ENCODE data around the gene CNFN.

Gene CNFN

GRCh38 chr19:42374826-42375376 is 15.2 kb downstream of the CNFN start:
- no peak for DNase-seq (ENCODE audit: low read depth)
- H3K4me3 ChIP-seq (ENCODE audit: low read depth, low read length), result no peak overlapping the region
- TF ChIP-seq CTCF (conservative IDR thresholded peaks at IDR 0.05; ENCODE audit: low read depth, low read length), result no peak

- H3K4me3 ChIP-seq (ENCODE audit: low read depth, low read length), result no peak overlapping the region
- no peak for TF ChIP-seq CTCF (conservative IDR thresholded peaks at IDR 0.05; ENCODE audit: low read depth, low read length)
- no peak for DNase-seq (ENCODE audit: low read depth)
Observed at GRCh38 chr19:42370626-42371175, 19.4 kb downstream of the CNFN start.

- TF ChIP-seq CTCF (conservative IDR thresholded peaks at IDR 0.05; ENCODE audit: low read depth, low read length), result no peak
- DNase-seq (ENCODE audit: low read depth), result no peak
- no peak overlapping the region for H3K4me3 ChIP-seq (ENCODE audit: low read depth, low read length)
Observed at GRCh38 chr19:42370068-42370520, 20.0 kb downstream of the CNFN start.

- no peak for DNase-seq (ENCODE audit: low read depth)
- no peak overlapping the region for H3K4me3 ChIP-seq (ENCODE audit: low read depth, low read length)
- TF ChIP-seq CTCF (conservative IDR thresholded peaks at IDR 0.05; ENCODE audit: low read depth, low read length), result no peak
Observed at GRCh38 chr19:42369433-42370067, 20.5 kb downstream of the CNFN start.

- H3K4me3 ChIP-seq (ENCODE audit: low read depth, low read length), result no peak overlapping the region
- no peak for DNase-seq (ENCODE audit: low read depth)
- TF ChIP-seq CTCF (conservative IDR thresholded peaks at IDR 0.05; ENCODE audit: low read depth, low read length), result no peak
Observed at GRCh38 chr19:42368765-42369164, 21.3 kb downstream of the CNFN start.

GRCh38 chr19:42368360-42368759 is 21.7 kb downstream of the CNFN start:
- DNase-seq (ENCODE audit: low read depth), result no peak
- no peak for TF ChIP-seq CTCF (conservative IDR thresholded peaks at IDR 0.05; ENCODE audit: low read depth, low read length)
- H3K4me3 ChIP-seq (ENCODE audit: low read depth, low read length), result no peak overlapping the region

- no peak for DNase-seq (ENCODE audit: low read depth)
- no peak for TF ChIP-seq CTCF (conservative IDR thresholded peaks at IDR 0.05; ENCODE audit: low read depth, low read length)
- no peak overlapping the region for H3K4me3 ChIP-seq (ENCODE audit: low read depth, low read length)
Observed at GRCh38 chr19:42367929-42368328, 22.2 kb downstream of the CNFN start.

All from choroid plexus epithelial cell (primary cell).